Measurements from ENCODE around the gene ZNF148. TPM values are rescaled to one million over a fixed set of nuclear protein-coding genes. Genes with fewer than 3 reads are reported as not detected.

ZNF148 gene
- polyA plus RNA-seq, 5 donors, result 22.5 to 42.3 (median 40.6) TPM

GRCh38 chr3:125337506-125337905, 37.6 kb downstream of the ZNF148 start:
- DNase-seq, result no peak

DNA sequence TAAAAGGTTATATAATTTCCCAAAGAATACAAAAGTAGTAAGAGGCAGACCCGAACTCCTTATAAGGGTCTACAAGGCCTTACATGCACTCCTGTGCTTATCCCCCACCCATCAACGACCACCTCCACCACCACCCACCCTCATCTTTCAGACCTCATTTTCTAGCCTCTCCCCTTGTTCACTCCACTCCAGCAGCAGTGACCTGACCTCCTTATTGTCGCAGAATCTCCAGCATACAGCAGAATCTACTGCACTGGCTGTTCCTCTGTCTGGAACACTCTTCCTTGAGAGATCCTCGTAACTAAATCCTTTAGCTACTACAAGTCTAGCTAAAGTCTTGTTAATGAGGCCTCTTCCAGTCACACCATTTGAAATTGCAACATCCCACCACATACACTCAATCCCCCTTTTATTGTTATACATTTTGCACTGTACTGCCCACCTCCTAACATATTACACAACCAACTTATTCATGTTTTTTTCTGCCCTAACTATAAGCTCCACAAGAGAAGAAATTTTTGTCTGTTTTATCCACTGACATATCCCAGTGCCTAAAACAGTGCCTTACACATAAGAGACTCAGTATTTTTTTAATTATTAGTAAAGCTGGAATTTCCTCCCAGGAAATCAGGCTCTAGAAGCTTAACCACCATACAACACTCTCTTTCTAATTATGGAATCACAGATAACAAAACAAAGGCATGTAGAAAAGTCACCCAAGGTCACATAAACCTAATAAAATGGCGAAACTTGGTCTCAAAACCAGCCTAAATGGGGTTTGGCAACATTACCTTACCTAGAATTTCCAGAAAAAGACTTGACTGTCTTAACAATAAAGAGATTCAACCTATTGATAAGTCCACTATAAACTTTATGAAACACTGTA, 40.2 kb downstream of the ZNF148 start:
- no peak for DNase-seq

DNA sequence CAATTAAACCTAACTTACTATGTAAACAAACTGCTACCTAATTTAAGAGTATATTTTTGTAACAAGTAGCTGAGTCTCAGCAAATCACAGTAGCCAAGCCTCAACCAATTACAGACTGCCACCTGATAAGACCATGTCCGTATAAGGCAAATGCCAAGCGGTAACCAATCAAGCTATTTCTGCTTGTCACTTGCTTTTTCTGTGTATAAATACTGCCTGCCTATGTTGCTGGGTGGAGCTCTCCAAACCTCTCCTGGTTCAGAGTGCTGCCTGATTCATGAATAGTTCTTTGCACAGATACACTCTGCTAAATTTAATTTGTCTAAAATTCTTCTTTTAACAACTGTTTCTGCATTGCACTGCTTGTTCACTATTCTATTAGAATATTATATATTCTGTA, 42.6 kb downstream of the ZNF148 start:
- DNase-seq, result no peak

DNA sequence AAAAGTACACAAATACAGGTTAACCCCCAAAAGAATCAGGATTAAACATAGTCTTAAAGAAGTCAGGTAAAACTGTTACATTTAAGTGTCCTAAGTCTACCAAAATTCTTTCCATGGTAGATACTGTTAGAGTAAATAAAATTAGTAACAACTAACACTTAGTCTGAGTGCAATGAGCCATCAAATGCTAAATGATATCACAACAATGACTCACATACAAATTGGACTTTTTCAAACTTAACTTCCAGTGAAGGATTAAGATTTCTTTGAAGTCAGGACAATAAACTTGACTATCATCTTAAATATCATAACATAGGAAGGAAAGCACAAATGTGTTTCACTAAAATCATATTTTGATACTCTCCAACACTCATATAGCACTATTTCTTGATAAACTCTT, 43.9 kb downstream of the ZNF148 start:
- DNase-seq, result no peak

GRCh38 chr3:125326957-125327356, 48.2 kb downstream of the ZNF148 start:
- no peak for DNase-seq

- DNase-seq, result no peak
These were observed 49.4 kb downstream of the ZNF148 start for GRCh38 chr3:125325746-125326145.

DNA sequence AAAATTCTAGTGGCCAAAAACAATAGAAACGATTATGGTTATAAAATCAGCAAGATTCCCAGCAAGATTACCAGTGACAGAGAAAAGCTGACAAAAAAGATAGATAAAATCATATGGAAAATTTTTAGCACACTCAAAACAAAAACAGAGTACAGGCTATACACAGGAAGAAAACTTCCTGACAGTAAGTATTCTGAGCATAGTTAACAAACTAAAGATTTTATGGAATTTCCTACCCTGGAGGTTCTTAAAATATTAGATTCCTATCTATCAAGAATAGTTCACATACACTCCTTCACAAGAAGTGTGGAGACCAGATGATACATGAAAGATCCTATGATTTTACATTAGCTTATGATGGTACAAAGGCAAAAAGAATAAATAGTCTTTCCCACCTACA, 50.8 kb downstream of the ZNF148 start:
- no peak for DNase-seq

DNA sequence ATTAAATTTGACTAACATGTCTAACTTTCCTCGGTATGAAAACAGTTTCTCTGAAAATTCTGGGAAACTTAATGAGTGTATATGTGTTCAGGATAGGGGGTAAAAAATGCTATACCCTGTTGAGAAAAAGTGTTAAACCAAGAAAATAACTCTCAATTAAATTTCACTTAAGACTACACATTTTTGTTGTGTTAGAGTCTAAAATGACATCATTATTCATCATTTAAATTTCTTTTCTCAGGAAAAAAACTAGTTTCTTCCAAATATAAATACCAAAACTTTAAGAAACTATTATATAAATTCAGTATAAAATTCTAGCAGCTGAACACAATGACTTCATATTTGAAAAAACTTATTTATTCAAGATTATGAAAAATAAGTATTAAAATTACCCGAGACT, 52.2 kb downstream of the ZNF148 start:
- DNase-seq, result no peak

DNA sequence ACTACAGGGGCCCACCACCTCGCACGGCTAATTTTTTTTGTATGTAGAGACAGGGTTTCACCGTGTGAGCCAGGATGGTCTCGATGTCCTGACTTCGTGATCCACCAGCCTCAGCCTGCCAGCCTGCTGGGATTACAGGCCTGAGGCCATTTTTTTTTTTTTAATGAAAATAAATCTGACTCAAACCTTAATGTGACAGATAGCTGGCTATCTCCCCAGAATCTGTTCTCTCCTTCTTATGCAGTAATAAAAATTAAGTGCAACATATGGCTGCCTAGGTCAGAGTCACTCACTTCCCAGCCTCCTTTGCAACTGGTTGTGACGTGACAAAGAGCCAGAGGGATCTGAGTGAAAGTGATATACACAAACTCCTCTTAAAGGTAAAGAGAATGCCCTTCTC, 53.0 kb downstream of the ZNF148 start:
- DNase-seq, result peak; percentile 17 to 25

DNA sequence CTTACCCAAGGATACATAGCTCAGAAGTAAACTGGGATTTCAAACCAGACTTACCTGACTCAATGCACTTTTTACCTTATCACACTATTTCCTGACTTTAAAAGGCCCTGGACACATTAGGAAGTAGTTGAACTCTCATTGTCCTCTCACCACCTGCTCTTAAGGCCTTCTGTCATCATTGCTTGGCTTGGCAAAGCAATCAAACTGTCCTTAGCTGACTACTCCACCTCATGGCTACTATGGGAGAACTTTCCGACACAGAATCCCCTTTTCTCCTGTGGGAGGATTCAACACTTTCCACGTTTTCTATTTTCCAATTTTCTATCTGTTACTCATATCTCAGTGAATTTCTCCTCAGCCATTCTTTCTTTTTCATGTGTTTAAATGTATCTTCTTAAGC, 55.4 kb downstream of the ZNF148 start:
- no peak for DNase-seq

GRCh38 chr3:125318871-125319270, 56.3 kb downstream of the ZNF148 start:
- no peak for DNase-seq

DNA sequence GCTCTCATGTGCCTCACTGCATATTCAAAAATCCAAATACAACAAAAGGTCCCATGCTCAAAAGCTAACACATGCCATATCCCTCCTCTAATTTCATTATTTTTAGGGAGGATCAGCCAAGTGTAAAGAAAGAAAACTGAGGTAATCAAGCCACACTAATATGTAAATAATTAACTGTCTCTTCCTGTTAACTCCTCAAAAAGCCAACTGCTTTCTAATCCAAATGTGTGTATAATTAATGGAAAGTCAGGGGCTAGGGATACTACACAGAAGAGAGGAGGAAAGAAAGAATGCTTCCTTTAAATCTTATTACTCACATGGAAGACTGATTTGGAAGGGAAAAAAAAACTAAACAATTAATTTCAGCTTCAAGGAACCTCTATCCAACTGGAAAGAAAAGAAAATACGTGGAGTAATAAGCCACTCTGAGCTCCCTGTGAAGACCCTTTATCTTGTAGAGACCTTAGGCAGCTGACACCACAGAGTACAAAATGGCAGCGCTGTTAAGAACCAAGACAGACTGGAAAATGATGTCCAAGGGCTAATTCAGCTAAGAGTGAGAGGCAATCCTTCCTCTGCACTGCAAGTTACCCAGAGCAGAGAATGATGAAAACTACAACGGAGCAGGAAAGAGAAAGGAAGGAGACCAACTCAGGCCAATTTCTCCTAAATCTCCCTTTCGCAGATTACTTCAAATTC, 56.8 kb downstream of the ZNF148 start:
- DNase-seq, result no peak

- no peak for DNase-seq
These were observed 57.4 kb downstream of the ZNF148 start for GRCh38 chr3:125317761-125318160.

DNA sequence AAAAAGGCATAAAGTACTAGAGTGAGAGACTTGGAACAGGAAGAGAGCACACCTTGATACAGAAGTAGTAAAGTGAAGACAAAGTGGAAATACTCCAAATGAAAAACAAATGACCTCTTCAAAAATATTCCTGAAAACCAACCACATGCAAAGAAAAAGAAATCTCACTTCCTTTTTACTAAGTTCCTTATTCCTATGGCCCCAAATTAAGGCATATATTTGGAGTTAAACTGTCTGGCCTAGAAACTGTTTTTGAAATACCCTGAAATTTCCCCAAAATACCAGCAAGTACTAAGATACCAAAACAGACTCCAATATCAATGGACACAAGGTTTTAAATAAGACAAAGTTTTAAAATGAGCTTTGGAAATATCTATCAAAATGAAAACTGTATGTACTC, 58.2 kb downstream of the ZNF148 start:
- DNase-seq, result no peak

GRCh38 chr3:125316246-125316645, 58.9 kb downstream of the ZNF148 start:
- no peak for DNase-seq

DNA sequence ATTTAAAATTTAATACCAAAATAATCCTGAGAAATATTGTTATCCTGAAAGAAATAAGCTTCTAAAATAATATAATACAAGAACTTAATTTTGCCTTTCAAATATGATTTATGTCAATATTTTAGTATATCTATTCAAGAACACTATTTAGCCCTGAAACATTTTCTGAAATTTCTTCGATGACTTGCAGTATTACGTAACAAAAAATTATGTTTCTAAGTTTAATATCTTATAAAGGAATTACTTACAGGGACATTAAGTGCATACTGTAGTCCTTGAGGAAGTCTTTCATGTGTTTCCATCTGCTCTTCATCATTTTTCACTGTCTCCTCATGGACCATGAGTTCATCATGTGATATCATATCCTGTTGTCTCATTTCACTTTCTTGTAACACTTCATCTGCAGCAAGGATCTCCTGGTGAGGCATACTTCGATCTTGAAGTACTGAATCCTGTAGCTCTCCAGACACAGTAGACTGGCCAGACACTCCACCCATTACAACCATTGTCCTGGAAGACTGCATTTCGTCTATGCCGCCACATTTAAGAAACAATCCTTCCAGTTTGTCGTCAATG, 62.0 kb downstream of the ZNF148 start:
- DNase-seq, result no peak

DNA sequence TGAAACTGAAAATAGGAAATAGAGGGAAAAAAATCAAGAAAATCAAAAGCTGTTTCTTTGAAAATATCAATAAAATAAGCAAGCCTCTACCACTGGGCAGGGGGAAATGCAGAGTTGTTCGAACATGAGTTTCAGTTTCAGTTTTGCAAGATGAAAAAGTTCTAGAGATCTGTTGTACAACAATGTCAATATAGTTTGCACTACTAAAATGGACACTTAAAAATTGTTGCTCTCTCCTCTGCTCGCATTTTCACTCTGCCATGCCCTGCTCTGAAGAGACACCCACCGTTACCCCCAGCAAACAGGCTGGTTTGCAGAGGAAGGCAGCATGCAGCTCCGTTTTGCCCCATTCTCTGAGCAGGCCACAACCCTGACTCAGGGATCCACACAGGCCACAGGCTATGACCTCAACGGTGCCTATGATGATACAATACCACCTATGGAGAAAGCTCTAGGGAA, 64.5 kb downstream of the ZNF148 start:
- DNase-seq, result no peak

- DNase-seq, result no peak
These were observed 65.6 kb downstream of the ZNF148 start for GRCh38 chr3:125309476-125309875.

DNA sequence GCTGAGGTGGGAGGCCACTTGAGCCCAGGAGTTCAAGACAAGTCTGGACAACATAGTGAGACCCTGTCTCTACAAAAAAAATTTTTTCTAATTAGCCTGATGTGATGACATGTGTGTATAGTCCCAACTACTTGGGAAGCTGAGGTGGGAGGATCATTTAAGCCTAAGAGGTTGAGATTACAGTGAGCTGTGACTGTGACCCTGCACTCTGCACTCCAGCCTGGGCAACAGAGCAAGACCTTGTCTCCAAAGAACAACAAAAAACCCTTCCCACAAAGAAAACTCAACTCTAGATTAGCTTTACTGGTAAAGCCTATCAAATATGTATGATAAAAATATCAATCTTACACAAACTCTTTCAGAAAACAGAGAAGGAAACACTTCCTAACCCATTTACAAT, 68.5 kb downstream of the ZNF148 start:
- no peak for DNase-seq

GRCh38 chr3:125302932-125303331, 72.2 kb downstream of the ZNF148 start:
- no peak for DNase-seq

DNA sequence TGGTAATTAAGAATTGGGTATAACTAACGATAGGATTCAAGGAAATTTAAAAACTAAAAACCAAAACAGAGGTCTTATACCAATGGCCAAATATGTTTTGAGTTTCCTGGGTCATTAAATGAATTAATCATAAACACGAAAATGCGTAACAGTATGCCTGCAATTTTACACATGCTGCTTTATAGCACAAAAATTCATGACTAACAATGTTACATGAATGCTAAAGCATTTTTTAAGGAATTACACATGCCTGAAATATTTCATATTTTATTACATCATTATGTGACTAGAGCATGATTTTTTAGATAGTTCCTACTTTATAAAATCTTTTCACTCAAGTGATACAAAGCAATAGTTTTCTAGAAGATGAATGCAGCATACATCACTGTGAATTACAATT, 74.7 kb downstream of the ZNF148 start:
- DNase-seq, result no peak

DNA sequence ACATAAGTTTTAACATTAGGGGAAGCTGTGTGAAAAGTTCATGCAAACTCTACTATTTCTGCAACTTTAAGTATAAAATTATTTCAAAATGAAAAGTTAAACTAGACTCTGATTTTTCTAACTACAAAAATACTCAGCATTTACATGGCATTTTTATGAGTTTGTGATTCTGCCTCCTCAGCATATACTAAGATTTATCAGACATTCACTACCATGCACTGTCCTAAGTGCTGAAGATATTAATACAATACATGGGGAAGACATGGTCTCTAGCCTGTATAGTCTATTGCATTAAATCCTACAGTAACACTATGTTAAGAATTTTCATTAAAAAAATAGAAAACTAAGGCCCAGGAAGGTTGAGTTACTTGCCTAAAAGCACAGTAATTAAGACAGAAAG, 80.7 kb downstream of the ZNF148 start:
- no peak for DNase-seq

DNA sequence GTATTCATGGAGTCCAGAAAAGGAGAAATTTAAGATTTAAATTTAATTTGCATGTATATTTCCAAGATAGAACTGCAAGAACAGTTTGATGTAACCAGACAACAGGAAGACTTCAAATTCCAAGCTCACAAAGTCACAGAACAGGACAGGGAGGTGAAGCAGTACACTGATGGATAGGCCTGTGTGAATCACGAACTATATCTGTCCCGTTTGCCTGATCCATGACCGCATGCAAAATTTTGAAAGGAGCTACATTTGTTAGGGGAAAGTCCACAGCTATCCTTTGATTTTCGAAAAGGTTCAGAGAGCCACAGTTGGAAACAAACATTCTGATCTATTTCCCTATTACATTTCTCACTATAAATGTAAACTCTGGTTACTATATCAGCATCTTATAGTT, 83.1 kb downstream of the ZNF148 start:
- no peak for DNase-seq

All from right lung (tissue), 5 donors.